8988T (cell line): ENCODE measurements around the gene DHX36.
A peak's percentile ranks its signal among the peaks of the same experiment; 100 is the strongest.

Source experiments
- DNase-seq: peaks from one replicate; pipeline ENCODE4 v3.0.0; 2011

Gene DHX36

GRCh38 chr3:154323891-154324738 lies at the start of gene DHX36:
TSS of gene DHX36 (minus strand) at chr3:154324487. CDS start at chr3:154324416, 71 bp downstream.
- peak; percentile 49 for DNase-seq

- DNase-seq, result no peak
Observed at GRCh38 chr3:154367221-154367620, 42.9 kb upstream of the DHX36 start.

GRCh38 chr3:154364849-154365248 lies 40.6 kb upstream of the DHX36 start:
- DNase-seq, result no peak

- DNase-seq, result no peak
Observed at GRCh38 chr3:154361099-154361498, 36.8 kb upstream of the DHX36 start.

GRCh38 chr3:154356009-154356408 lies 31.7 kb upstream of the DHX36 start:
- DNase-seq, result no peak

GRCh38 chr3:154349223-154349622 lies 24.9 kb upstream of the DHX36 start:
- DNase-seq, result no peak

- DNase-seq, result no peak
Observed at GRCh38 chr3:154345422-154346122, 21.3 kb upstream of the DHX36 start.

GRCh38 chr3:154338570-154338969 lies 14.3 kb upstream of the DHX36 start:
- DNase-seq, result no peak

GRCh38 chr3:154338008-154338407 lies 13.7 kb upstream of the DHX36 start:
- no peak for DNase-seq

GRCh38 chr3:154334973-154335420 lies 10.7 kb upstream of the DHX36 start:
- no peak for DNase-seq

GRCh38 chr3:154327871-154328270 lies 3.6 kb upstream of the DHX36 start:
- DNase-seq, result no peak

- no peak for DNase-seq
Observed at GRCh38 chr3:154324919-154325318, 632 bp upstream of the DHX36 start.

- no peak for DNase-seq
Observed at GRCh38 chr3:154316974-154317767, 7.1 kb downstream of the DHX36 start.

GRCh38 chr3:154314152-154314551 lies 10.1 kb downstream of the DHX36 start:
- no peak for DNase-seq

- no peak for DNase-seq
Observed at GRCh38 chr3:154310840-154311239, 13.4 kb downstream of the DHX36 start.

- no peak for DNase-seq
Observed at GRCh38 chr3:154307363-154307762, 16.9 kb downstream of the DHX36 start.

GRCh38 chr3:154304936-154305335 lies 19.4 kb downstream of the DHX36 start:
- DNase-seq, result no peak

- DNase-seq, result no peak
Observed at GRCh38 chr3:154304116-154304786, 20.0 kb downstream of the DHX36 start.

- DNase-seq, result no peak
Observed at GRCh38 chr3:154301561-154301960, 22.7 kb downstream of the DHX36 start.

- DNase-seq, result no peak
Observed at GRCh38 chr3:154294016-154294415, 30.3 kb downstream of the DHX36 start.

- no peak for DNase-seq
Observed at GRCh38 chr3:154290187-154290586, 34.1 kb downstream of the DHX36 start.

GRCh38 chr3:154285221-154285620 lies 39.1 kb downstream of the DHX36 start:
- no peak for DNase-seq

GRCh38 chr3:154280161-154280560 lies 44.1 kb downstream of the DHX36 start:
- no peak for DNase-seq
